Upper lobe of right lung (tissue), 1 donor: ENCODE measurements around the gene CADPS2. TPM values are rescaled to one million over a fixed set of nuclear protein-coding genes. Genes with fewer than 3 reads are reported as not detected.

Source experiments
- ATAC-seq: fragments of 200-7000 bp; cut with Tn5 transposase; one replicate; pipeline ENCODE4 v1.9.1; 2020; ENCODE audit warnings: mild to moderate bottlenecking, moderate library complexity
- DNase-seq: peaks from one replicate; pipeline ENCODE4 v3.0.0-alpha.2; 2020
- H3K27ac ChIP-seq: fragments of 200-600 bp; one replicate; pipeline ENCODE4 v1.8.0; 2022
- H3K27me3 ChIP-seq: fragments of 200-600 bp; one replicate; pipeline ENCODE4 v1.8.0; 2022; ENCODE audit warnings: mild to moderate bottlenecking
- H3K36me3 ChIP-seq: fragments of 200-600 bp; one replicate; pipeline ENCODE4 v1.8.0; 2022
- H3K4me1 ChIP-seq: fragments of 200-600 bp; one replicate; pipeline ENCODE4 v1.8.0; 2022
- H3K4me3 ChIP-seq: fragments of 200-600 bp; one replicate; pipeline ENCODE4 v1.8.0; 2022; ENCODE audit warnings: mild to moderate bottlenecking
- H3K9me3 ChIP-seq: fragments of 200-600 bp; one replicate; pipeline ENCODE4 v1.8.0; 2022
- CTCF ChIP-seq: fragments of 200-600 bp; IDR thresholded peaks from one replicate; pipeline ENCODE4 v1.8.0; 2022; ENCODE audit warnings: antibody characterized with exemption
- intact Hi-C: fragments of 100-400 bp; cut with DNase I; formaldehyde crosslinking; loops from one replicate; pipeline ENCODE4 v1.11.0; 2022
- total RNA-seq: library from RNA; stranded (reverse); fragmentation: NEBNext Ultra II Directional; extraction: Animal tissue kit (Norgen Biotek cat#: 25700); gene quantifications from one replicate; pipeline ENCODE4 v1.2.1, GENCODE V29; 2021
- donor health status: DM: no; HTN: yes; CAD: no; lungs with severe emphysema.

Gene CADPS2
- total RNA-seq, 1 donor from 2014 or later = 46.1 TPM

DNA sequence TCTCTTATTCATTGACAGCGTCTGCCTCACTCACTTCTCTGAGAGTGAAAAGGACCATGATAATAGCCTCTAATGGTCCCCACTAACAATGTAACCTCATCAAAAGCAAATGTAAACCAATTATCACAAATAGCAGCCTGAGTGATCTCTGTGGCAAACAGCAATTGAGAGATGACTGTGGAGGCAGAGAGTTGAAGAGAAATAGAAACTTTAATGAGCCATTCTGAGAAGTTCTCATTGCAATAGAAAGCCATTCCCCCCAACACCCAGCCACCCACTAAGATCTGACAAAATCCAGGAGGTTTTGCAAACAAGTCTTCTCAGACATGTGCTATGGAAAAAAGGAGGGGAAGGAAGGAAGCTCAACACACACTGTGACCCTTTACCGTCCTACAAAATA is 139.3 kb downstream of the CADPS2 start:
- DNase-seq (no peak), ATAC-seq (no peak)
- H3K27ac ChIP-seq = no peak overlapping the region
- intact Hi-C loops = no loop called here
- H3K27me3 ChIP-seq = no peaks in the 10 kb centered on the region
- H3K9me3 ChIP-seq = no peaks in the 10 kb centered on the region
- H3K4me3 ChIP-seq = no peak overlapping the region
- no peaks in the 10 kb centered on the region for H3K4me1 ChIP-seq
- no peaks in the 10 kb centered on the region for H3K36me3 ChIP-seq
- TF ChIP-seq CTCF = no peak

DNA sequence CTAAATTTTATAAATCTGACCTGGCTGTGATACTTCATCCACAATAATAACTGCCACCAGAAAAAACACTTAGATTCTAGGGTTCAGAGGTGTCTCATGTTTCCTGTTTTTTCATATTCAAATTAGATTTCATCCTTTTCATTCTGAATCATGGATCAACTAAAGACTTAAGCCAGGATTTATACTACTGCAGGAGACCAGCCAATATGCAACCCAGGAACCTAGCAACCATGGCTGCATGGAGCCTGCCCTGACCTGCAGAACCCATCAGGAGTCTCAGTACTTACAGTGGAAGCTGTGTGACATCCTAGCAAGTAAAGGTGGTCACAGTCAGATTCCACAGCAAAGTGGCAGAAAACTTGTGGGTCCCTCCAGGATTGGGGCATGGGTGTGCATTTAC is 143.0 kb downstream of the CADPS2 start:
- Histone ChIP-seq H3K36me3 (no peaks in the 10 kb centered on the region), H3K9me3 (no peaks in the 10 kb centered on the region), H3K4me1 (no peaks in the 10 kb centered on the region), H3K4me3 (no peak overlapping the region), H3K27ac (no peak overlapping the region), H3K27me3 (no peaks in the 10 kb centered on the region)
- intact Hi-C loops = no loop called here
- ATAC-seq = no peak
- DNase-seq = no peak
- no peak for TF ChIP-seq CTCF

- no peak for ATAC-seq
- no peak for TF ChIP-seq CTCF
- H3K4me3 ChIP-seq = no peak overlapping the region
- H3K4me1 ChIP-seq = no peaks in the 10 kb centered on the region
- no peak overlapping the region for H3K27ac ChIP-seq
- no peak for DNase-seq
- H3K27me3 ChIP-seq = no peaks in the 10 kb centered on the region
- intact Hi-C loops = no loop called here
- no peaks in the 10 kb centered on the region for H3K9me3 ChIP-seq
- no peaks in the 10 kb centered on the region for H3K36me3 ChIP-seq
These were observed 147.3 kb downstream of the CADPS2 start for GRCh38 chr7:122738947-122739346.

GRCh38 chr7:122736183-122736582 is 150.1 kb downstream of the CADPS2 start:
- ATAC-seq = no peak
- Histone ChIP-seq H3K4me1 (no peaks in the 10 kb centered on the region), H3K4me3 (no peak overlapping the region), H3K9me3 (no peaks in the 10 kb centered on the region), H3K27me3 (no peaks in the 10 kb centered on the region), H3K27ac (no peak overlapping the region), H3K36me3 (no peaks in the 10 kb centered on the region)
- DNase-seq = no peak
- intact Hi-C loops = no loop called here
- no peak for TF ChIP-seq CTCF

GRCh38 chr7:122727759-122728158 is 158.5 kb downstream of the CADPS2 start:
- Histone ChIP-seq H3K36me3 (no peaks in the 10 kb centered on the region), H3K9me3 (no peaks in the 10 kb centered on the region), H3K27ac (no peak overlapping the region), H3K27me3 (no peaks in the 10 kb centered on the region), H3K4me3 (no peak overlapping the region), H3K4me1 (no peaks in the 10 kb centered on the region)
- ATAC-seq = no peak
- TF ChIP-seq CTCF = no peak
- DNase-seq = no peak
- intact Hi-C loops = no loop called here

- no peak for TF ChIP-seq CTCF
- intact Hi-C loops = no loop called here
These were observed 158.9 kb downstream of the CADPS2 start for GRCh38 chr7:122727354-122727753.

More at GRCh38 chr7:122727354-122727753, 158.9 kb downstream of the CADPS2 start:
- no peaks in the 10 kb centered on the region for H3K36me3 ChIP-seq
- H3K4me1 ChIP-seq = no peaks in the 10 kb centered on the region
- ATAC-seq (no peak), DNase-seq (no peak)
- no peaks in the 10 kb centered on the region for H3K9me3 ChIP-seq
- H3K27ac ChIP-seq = no peak overlapping the region
- no peak overlapping the region for H3K4me3 ChIP-seq
- no peaks in the 10 kb centered on the region for H3K27me3 ChIP-seq
